Right atrium auricular region (tissue), 2 donors: ENCODE results near the gene PLXNA1. TPM values are rescaled to one million over a fixed set of nuclear protein-coding genes. Genes with fewer than 3 reads are reported as not detected.

ENCODE experiments used
- DNase-seq: peaks from one replicate; pipeline ENCODE4 v3.0.0-alpha.2; 2019; ENCODE audit warnings: low spot score
- H3K27ac ChIP-seq, 2 donors: fragments of 200-600 bp; sonication (generic); 1 replicate in 1 of 2; 2 replicates in 1 of 2; pipeline ENCODE4 v1.5.1; 2016 to 2019
- H3K27me3 ChIP-seq, 2 donors: fragments of 200-600 bp; sonication (generic); one replicate each; pipeline versions ENCODE4 v1.5.1 to v1.6.0; 2017 to 2019
- H3K36me3 ChIP-seq: fragments of 200-600 bp; sonication (generic); one replicate; pipeline ENCODE4 v1.5.1; 2016
- H3K4me1 ChIP-seq, 2 donors: fragments of 200-600 bp; sonication (generic); one replicate each; pipeline versions ENCODE4 v1.5.1 to v1.6.0; 2017 to 2019
- H3K4me3 ChIP-seq, 2 donors: fragments of 200-600 bp; sonication (generic); 1 replicate in 1 of 2; 2 replicates in 1 of 2; pipeline ENCODE4 v1.5.1; 2017 to 2019; ENCODE audit warnings: mild to moderate bottlenecking in 1 of 2, moderate library complexity in 1 of 2
- H3K9me3 ChIP-seq, 2 donors: fragments of 200-600 bp; sonication (generic); one replicate each; pipeline ENCODE4 v1.5.1; 2019
- CTCF ChIP-seq, 2 donors: fragments of 200-600 bp; sonication (generic); IDR thresholded peaks; one replicate each; pipeline ENCODE4 v1.5.1; 2019; ENCODE audit warnings: antibody characterized with exemption in 2 of 2
- total RNA-seq, 2 donors: library from RNA; depleted of rRNA; stranded (reverse); fragments of >200 nt; gene quantifications; one replicate each; pipeline ENCODE4 v1.1.0, GENCODE V29; 2016

The PLXNA1 gene
- total RNA-seq, 2 donors from 2014 or later = 22.9 to 23.3 TPM

GRCh38 chr3:127027811-127028548 lies 45.1 kb downstream of the PLXNA1 start:
- Histone ChIP-seq H3K9me3 (no peaks in the 10 kb centered on the region), H3K4me3 (no peak overlapping the region), H3K27me3 (no peaks in the 10 kb centered on the region), H3K4me1 (no peaks in the 10 kb centered on the region), H3K36me3 (peaks cover 32% of the 10 kb centered on the region), H3K27ac (no peak overlapping the region)
- DNase-seq = no peak
- TF ChIP-seq CTCF (IDR thresholded peaks at IDR 0.05) = no peak

GRCh38 chr3:127028781-127029657 lies 46.1 kb downstream of the PLXNA1 start:
- peaks cover 36% of the 10 kb centered on the region for H3K36me3 ChIP-seq
- TF ChIP-seq CTCF (IDR thresholded peaks at IDR 0.05) = no peak
- no peaks in the 10 kb centered on the region for H3K4me1 ChIP-seq
- no peaks in the 10 kb centered on the region for H3K27me3 ChIP-seq
- no peak overlapping the region for H3K27ac ChIP-seq
- no peak for DNase-seq
- no peaks in the 10 kb centered on the region for H3K9me3 ChIP-seq
- H3K4me3 ChIP-seq = no peak overlapping the region

- H3K4me1 ChIP-seq = no peaks in the 10 kb centered on the region
- no peaks in the 10 kb centered on the region for H3K27me3 ChIP-seq
- DNase-seq = no peak
- H3K4me3 ChIP-seq = no peak overlapping the region
- no peak for TF ChIP-seq CTCF (IDR thresholded peaks at IDR 0.05)
- H3K27ac ChIP-seq = no peak overlapping the region
- no peaks in the 10 kb centered on the region for H3K9me3 ChIP-seq
- peaks cover 39% of the 10 kb centered on the region for H3K36me3 ChIP-seq
Observed at GRCh38 chr3:127029658-127030507, 47.0 kb downstream of the PLXNA1 start.

- DNase-seq = no peak
- Histone ChIP-seq H3K4me1 (no peaks in the 10 kb centered on the region), H3K27me3 (no peaks in the 10 kb centered on the region), H3K9me3 (no peaks in the 10 kb centered on the region), H3K36me3 (peaks cover 39% of the 10 kb centered on the region), H3K4me3 (no peak overlapping the region), H3K27ac (no peak overlapping the region)
- TF ChIP-seq CTCF (IDR thresholded peaks at IDR 0.05) = no peak
Observed at GRCh38 chr3:127030508-127031412, 47.8 kb downstream of the PLXNA1 start.

GRCh38 chr3:127031413-127031810 lies 48.5 kb downstream of the PLXNA1 start:
- H3K36me3 ChIP-seq = peaks cover 39% of the 10 kb centered on the region
- TF ChIP-seq CTCF (IDR thresholded peaks at IDR 0.05) = no peak
- no peaks in the 10 kb centered on the region for H3K4me1 ChIP-seq
- DNase-seq = no peak
- H3K4me3 ChIP-seq = no peak overlapping the region
- H3K27ac ChIP-seq = no peak overlapping the region
- H3K27me3 ChIP-seq = no peaks in the 10 kb centered on the region
- H3K9me3 ChIP-seq = no peaks in the 10 kb centered on the region
